GM21717 (cell line): Measurements from ENCODE around the gene FES.
"Not testable (repeated sequence)": the region's sequence is repeated elsewhere in the genome, so short reads cannot be mapped to it uniquely, and the experiment has no call there.

Experiments used
- ATAC-seq: cut with Tn5 transposase; IDR thresholded peaks from one replicate; pipeline ENCODE4 v1.9.1; 2021; ENCODE audit warnings: mild to moderate bottlenecking, moderate library complexity; ENCODE audit not compliant: unreplicated experiment

The FES gene

GRCh38 chr15:90907838-90908507 lies 23.7 kb downstream of the FES start:
- no peak for ATAC-seq

- ATAC-seq = not testable (repeated sequence)
Measured at GRCh38 chr15:90909449-90909848, 25.1 kb downstream of the FES start.

GRCh38 chr15:90909976-90910375 lies 25.7 kb downstream of the FES start:
- ATAC-seq = no peak

GRCh38 chr15:90910441-90911301 lies 26.4 kb downstream of the FES start:
- ATAC-seq = no peak

- ATAC-seq = no peak
Measured at GRCh38 chr15:90911302-90911623, 27.0 kb downstream of the FES start.

- no peak for ATAC-seq
Measured at GRCh38 chr15:90911906-90912769, 27.8 kb downstream of the FES start.

- no peak for ATAC-seq
Measured at GRCh38 chr15:90912770-90913075, 28.4 kb downstream of the FES start.

GRCh38 chr15:90913398-90913944 lies 29.2 kb downstream of the FES start:
- ATAC-seq = no peak

GRCh38 chr15:90914305-90915080 lies 30.2 kb downstream of the FES start:
- ATAC-seq = no peak

- no peak for ATAC-seq
Measured at GRCh38 chr15:90915216-90915807, 31.0 kb downstream of the FES start.

- no peak for ATAC-seq
Measured at GRCh38 chr15:90915808-90916440, 31.6 kb downstream of the FES start.

- no peak for ATAC-seq
Measured at GRCh38 chr15:90916461-90916860, 32.2 kb downstream of the FES start.

GRCh38 chr15:90917569-90917968 lies 33.3 kb downstream of the FES start:
- ATAC-seq = no peak

- ATAC-seq = no peak
Measured at GRCh38 chr15:90918034-90918788, 33.9 kb downstream of the FES start.

- ATAC-seq = no peak
Measured at GRCh38 chr15:90918835-90919234, 34.5 kb downstream of the FES start.

- no peak for ATAC-seq
Measured at GRCh38 chr15:90921887-90922286, 37.6 kb downstream of the FES start.

- ATAC-seq = peak; percentile 62
Measured at GRCh38 chr15:90922712-90923322, 38.5 kb downstream of the FES start.

- peak; percentile 77 for ATAC-seq
Measured at GRCh38 chr15:90924375-90924774, 40.1 kb downstream of the FES start.

GRCh38 chr15:90926766-90927165 lies 42.5 kb downstream of the FES start:
- ATAC-seq = not testable (repeated sequence)
